ENCODE measurements around the gene RASSF4.
"Not testable (repeated sequence)": the region's sequence is repeated elsewhere in the genome, so short reads cannot be mapped to it uniquely, and the experiment has no call there.

Gene RASSF4

GRCh38 chr10:44992070-44992731 lies 32.6 kb downstream of the RASSF4 start:
- DNase-seq: no peak

DNA sequence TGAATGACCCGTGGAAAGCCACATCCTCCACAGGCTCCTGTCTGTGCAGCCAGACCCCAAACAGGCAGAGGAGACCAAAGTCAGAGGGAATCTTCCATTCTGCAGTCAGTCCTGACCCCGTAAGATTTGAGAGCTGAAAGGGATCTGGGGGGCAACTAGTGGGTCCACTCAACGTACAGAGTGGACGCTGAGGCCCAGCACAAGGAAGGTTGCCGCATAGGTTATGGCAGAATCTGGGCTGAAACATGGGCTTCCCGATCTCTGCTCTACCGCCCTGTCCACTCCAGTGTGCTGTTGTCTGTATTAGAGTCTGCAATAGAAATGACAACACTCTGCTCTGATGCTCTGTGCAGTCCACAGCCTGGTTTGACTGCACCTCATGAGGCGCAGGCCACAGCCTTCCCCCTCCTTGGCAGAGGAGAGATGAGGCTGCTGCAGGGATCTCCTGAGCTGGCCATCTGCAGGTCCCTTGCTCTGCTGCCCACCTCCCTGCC lies 33.2 kb downstream of the RASSF4 start:
- DNase-seq: no peak

GRCh38 chr10:44993226-44993921 lies 33.8 kb downstream of the RASSF4 start:
- DNase-seq: no peak

DNA sequence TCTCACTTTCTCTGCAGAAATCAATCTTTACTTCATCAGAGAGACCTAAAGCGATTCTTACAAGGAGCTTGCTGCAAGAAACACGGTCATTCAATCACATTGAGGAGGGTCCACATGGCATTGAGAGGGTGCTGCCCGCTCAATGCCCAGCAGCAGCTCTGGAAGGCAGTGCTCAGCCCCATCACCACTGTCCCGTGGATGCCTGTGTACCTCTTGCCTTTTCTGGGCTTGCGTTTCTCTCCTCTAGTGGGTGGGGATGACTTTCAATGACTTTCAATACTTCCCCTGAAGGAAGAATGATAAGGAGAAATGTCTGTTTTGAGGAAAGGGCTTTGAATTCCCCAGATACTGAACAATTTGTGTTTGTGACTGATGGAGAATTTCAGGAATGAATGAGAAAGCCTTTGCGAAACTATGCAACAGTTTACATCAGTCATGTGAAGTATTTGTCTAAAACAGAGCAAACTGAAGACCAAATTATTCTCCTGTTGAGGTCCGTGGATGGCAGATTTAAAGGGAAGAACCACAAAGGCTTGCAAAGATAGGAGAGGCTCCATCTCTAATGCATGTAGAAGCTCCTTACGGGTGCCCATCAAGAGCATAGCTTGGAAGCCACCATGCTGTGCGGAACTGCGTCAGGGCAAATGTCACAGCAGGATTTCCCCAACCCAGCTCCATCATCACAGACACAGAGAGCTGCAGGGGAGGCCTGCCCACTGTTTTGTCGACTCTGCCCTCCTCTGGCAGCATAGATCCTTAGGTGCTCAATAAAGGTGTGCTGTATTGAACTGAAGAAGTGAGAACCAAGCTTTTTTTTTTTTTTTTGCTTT lies 34.5 kb downstream of the RASSF4 start:
- no peak for DNase-seq

GRCh38 chr10:44994752-44995530 lies 35.3 kb downstream of the RASSF4 start:
- DNase-seq: no peak

DNA sequence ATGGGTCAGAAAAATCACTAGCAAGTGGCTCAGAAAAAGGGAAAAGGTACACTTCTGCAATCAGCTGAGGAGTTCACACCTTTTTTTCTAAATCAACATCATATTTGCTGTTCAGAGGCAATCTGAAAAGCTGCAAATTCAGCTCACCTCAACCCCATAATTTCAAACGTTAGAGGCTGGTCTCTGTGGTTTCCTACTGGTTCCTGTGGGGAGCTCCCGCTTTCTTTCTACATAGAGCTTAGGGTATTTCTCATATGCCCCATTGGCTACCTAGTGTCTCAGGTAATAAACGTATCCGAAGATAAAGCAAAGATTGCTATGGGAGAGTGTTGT lies 35.9 kb downstream of the RASSF4 start:
- no peak for DNase-seq

- no peak for DNase-seq
Measured at GRCh38 chr10:44995914-44996669, 36.5 kb downstream of the RASSF4 start.

DNA sequence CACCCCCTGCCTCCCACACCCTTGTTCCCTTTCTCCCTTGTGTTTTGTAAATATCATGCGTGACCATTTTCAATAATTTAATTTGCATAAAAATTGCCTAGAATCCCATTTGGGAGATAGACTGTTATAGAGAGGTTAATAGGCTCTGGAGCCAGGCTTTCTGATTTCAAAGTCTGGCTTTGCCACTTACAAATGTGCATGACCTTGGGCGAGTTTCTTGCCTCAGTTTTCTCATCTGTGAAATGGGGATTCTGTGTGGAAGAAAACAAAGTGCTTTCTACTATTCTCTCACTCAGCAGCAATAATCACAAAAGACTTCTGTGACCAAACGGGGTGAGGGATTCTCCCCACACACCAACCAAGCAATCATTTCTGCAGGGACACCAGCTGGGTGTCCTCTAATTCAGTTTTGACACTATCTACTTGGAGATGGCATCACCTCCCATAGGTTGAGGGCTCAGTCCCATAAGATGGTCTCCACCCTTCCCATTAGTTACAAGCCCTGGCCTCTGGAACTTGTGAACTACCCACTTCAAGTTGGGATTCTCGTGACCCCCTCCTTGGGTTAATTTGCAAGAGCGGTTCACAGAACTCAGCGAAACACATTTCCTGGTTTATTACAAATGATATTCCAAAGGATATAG lies 37.6 kb downstream of the RASSF4 start:
- DNase-seq: no peak

DNA sequence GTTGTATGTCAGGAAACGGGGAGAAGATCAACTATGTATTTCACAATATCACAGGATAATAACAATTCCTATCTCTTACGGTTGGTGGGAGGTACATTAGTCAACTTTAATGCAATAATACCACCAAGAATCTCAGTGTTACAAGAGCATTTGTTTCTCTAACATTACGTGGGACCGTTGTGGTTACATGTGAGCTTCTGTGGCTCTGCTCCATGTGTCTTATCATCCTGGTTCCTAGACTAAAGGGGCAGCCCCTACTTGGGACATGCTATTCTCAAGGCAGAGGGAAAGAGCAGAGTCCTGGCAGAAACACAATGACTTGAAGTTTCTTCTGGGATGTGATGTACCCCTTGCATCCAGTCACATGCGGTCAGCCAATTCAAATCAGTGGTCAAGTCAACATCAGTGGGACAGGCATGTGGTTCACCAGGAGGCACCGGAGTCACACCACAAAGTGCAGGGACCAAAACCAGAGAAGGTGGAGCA lies 38.6 kb downstream of the RASSF4 start:
- no peak for DNase-seq

GRCh38 chr10:45000138-45000751 lies 40.6 kb downstream of the RASSF4 start:
- DNase-seq: no peak

GRCh38 chr10:45000752-45001380 lies 41.3 kb downstream of the RASSF4 start, which contains the start of gene ZNF22:
Gene ZNF22 (plus strand): TSS chr10:45000923. CDS start chr10:45003369, 2,446 bp downstream.
- peak; percentile 21 for DNase-seq

GRCh38 chr10:45001381-45002148 lies 42.0 kb downstream of the RASSF4 start:
- DNase-seq: no peak

DNA sequence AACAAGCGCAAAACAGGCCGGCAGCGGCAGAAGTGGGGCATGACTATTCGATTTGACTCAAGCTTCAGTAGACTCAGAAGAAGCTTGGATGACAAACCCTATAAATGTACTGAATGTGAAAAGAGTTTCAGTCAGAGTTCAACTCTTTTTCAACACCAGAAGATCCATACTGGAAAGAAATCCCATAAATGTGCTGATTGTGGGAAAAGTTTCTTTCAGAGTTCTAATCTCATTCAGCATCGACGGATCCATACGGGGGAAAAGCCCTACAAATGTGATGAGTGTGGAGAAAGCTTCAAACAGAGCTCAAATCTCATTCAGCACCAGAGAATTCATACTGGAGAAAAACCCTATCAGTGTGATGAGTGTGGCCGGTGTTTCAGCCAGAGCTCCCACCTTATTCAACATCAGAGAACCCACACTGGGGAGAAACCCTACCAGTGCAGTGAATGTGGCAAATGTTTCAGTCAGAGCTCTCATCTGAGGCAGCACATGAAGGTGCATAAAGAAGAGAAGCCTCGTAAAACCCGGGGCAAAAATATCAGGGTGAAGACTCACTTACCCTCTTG lies 43.9 kb downstream of the RASSF4 start:
- no peak for DNase-seq

- DNase-seq: no peak
Measured at GRCh38 chr10:45004661-45005060, 45.1 kb downstream of the RASSF4 start.

- no peak for DNase-seq
Measured at GRCh38 chr10:45005284-45005683, 45.7 kb downstream of the RASSF4 start.

GRCh38 chr10:45006276-45007030 lies 46.9 kb downstream of the RASSF4 start:
- no peak for DNase-seq

GRCh38 chr10:45008524-45009161 lies 49.0 kb downstream of the RASSF4 start:
- DNase-seq: peak; percentile 77

- DNase-seq: not testable (repeated sequence)
Measured at GRCh38 chr10:45014557-45014956, 55.0 kb downstream of the RASSF4 start.

All from NCI-H1048 (cell line).